GM21423 (cell line): Measurements from ENCODE around the gene HGF.

Experiments
- ATAC-seq: cut with Tn5 transposase; IDR thresholded peaks from one replicate; pipeline ENCODE4 v1.9.1; 2021; ENCODE audit warnings: mild to moderate bottlenecking, moderate library complexity; ENCODE audit not compliant: unreplicated experiment

Gene HGF

GRCh38 chr7:81776948-81777630 is 7.2 kb upstream of the HGF start:
- ATAC-seq: no peak

GRCh38 chr7:81776161-81776560 is 6.3 kb upstream of the HGF start:
- ATAC-seq: no peak

- no peak for ATAC-seq
These were observed 5.7 kb upstream of the HGF start for GRCh38 chr7:81775560-81775959.

GRCh38 chr7:81774551-81774950 is 4.7 kb upstream of the HGF start:
- no peak for ATAC-seq

DNA sequence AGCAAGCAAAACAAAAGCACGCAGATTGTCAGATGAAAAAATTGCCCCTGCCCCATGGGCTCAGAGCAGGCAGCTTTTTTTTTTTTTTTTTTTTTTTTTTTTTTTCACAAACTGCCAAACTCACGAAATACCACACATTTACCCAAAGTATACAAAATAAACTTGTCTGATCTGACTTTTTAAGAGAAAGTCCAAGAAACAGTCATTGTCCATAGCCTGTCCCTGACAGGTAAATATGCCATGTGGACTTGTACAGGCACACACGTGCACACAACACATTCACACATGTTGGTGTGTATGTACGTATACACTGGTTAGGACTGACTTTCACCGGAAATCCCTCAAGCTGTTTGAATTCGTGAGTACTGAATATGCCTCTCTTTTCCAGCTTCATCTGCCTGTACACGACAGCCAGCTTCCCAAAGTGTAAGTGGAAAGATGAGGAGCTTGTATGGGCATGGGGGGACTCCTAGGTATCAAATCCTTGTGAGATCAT is 929 bp upstream of the HGF start:
- ATAC-seq: no peak

DNA sequence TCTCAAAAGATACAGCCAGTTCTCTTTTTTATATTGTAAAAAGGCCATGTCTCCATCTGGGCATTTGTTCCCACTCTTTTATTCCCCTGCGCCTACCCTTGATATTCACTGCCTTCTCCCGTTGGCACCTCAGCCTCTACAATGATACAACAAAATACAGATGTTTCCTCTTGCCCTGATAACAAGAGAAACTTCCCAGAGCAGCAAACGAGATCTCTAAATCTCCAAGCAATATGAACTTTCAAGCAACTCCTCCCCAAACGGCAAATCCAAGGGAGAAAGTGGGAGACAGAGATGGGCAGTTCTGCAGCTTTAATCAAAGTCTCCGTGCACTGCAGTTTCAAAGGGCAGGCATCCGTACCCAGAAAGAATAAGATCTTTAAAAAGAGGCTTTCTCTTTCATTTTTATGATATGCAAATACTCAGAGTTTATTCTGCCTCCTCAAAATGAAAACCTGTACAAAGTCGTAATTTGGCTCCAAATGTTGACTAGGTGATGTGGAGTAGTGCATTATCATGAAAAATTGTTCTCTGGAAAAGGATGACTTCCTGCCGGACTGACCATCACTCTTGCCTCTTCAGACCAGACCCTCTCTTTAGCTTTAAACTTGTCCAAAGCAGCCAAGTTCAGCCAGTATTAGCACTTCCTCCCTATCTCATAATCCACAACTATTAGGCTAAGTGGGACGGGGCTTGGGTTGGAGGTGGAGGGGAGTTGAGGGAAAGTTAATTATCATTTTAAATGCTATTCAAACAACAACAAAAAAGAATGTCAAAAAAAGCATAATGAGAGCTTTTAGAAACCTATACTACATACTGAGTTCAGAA is 682 bp downstream of the HGF start:
- ATAC-seq: no peak

DNA sequence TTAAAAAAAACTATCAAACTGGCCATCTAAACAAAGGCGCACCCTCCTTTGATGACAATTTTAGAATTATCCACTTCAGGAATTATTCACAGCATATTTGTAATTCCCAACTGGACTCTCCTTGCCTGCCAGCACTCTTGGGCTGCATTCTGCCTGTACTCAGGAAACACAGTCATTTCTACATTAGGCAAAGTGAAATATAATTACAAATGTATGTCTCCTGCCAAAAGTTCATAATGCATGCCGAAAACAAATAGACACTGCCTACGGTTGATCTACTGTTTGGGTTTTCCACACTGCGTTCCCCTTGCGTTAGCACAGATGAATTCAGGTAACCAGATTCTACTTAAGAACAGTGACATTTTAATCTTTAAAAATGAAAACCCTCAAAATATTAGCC is 1.9 kb downstream of the HGF start:
- ATAC-seq: no peak

GRCh38 chr7:81761821-81762220 is 8.0 kb downstream of the HGF start:
- ATAC-seq: no peak

GRCh38 chr7:81761031-81761430 is 8.8 kb downstream of the HGF start:
- ATAC-seq: no peak

GRCh38 chr7:81754918-81755696 is 14.7 kb downstream of the HGF start:
- ATAC-seq: no peak

GRCh38 chr7:81753392-81753791 is 16.5 kb downstream of the HGF start:
- no peak for ATAC-seq

DNA sequence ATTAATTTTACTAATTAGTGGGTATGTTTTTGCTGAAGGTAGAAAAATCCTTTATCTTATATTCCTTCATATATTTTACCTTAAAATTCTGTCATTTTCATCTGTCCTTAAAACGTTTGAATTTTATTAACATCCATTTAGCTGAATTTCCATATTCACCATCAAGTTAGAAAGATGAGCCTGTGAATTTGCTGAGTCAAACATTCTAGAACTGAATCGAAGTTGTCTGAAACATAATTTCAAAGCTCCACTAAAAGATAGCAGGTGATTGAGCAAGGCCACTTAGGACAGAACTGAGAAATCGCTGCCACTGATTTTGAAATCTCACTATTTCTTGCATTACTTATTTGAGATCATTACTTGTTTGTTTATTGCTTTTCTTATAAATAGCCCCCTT is 17.5 kb downstream of the HGF start:
- no peak for ATAC-seq

DNA sequence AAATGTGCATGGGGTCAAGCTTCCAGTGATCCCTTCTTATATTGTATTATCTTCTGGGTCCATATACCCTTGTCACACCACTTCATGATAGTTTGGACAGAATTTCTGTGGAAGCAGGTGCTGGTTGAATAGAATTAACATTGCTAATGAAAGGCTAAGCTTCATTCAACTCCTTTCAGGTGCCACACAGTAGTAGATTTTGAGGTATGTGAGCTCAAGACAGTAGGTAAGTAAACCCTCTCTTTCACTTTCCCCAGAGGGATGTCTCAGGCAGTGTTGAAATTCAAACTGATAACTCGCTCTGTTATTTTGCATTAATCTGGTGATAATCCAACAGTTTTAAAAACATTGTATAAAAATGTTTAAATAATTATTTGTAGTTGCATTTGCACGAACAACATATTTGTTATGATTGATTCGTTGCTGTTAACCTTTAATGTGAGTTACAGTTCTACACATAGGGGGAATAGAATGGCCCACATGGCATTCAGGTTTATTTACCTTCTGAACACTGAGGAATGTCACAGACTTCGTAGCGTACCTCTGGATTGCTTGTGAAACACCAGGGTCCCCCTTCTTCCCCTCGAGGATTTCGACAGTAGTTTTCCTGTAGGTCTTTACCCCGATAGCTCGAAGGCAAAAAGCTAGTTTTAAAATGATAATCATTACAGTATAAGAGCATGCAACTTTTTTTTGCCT is 18.1 kb downstream of the HGF start:
- no peak for ATAC-seq

GRCh38 chr7:81745637-81746036 is 24.2 kb downstream of the HGF start:
- no peak for ATAC-seq

GRCh38 chr7:81744389-81744788 is 25.5 kb downstream of the HGF start:
- ATAC-seq: no peak

DNA sequence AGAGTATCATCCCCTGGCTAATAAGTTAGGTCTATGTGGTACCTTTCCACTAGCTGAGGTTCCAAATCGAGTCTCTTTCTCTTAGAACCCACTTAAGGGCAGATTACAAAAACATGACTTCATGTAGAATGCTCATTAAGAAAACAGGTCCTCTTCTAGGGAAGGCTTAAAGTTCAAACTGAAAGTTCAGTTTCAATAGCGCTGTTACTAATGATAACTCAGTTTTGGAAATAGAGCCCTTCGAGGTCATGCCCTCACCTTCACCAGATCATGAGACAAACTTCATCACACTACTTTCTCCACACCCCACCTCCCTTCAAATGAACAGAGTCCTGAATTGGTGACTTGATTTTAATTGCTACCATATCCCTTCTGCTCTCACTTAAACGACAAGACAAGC is 26.2 kb downstream of the HGF start:
- ATAC-seq: no peak

DNA sequence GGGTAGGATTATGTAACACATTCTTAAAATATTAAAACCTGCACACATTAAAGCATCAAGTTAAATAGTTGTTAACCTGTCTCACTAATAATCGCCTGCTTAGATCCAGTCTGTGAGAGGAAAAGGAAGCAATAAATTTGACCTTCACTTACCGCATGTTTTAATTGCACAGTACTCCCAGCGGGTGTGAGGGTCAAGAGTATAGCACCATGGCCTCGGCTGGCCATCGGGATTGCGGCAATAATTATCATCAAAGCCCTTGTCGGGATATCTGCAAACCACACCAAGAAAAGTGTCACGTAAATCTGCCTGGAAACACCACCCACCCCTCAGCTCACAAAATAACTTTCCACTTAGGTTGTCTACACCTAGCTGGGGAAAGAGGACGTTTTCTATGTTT is 26.6 kb downstream of the HGF start:
- no peak for ATAC-seq

DNA sequence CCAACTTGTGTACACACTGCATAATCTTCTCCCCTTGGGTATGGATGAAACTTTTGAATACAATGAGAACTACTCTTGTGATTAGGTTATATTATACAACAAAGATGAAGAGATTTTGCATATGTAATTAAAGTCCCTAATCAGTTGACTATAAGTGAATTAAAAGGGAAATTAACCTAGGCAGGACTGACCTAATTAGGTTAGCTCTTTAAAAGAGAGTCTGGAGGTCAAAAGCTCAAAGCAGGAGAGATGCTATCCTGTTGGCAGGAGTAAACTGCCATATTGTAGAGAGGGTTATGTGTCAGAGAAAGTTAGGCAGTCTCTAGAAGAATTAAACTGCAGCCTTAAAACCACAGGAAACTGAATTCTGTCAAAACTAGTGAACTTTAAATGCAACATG is 29.4 kb downstream of the HGF start:
- no peak for ATAC-seq

- ATAC-seq: no peak
These were observed 33.8 kb downstream of the HGF start for GRCh38 chr7:81736091-81736490.

DNA sequence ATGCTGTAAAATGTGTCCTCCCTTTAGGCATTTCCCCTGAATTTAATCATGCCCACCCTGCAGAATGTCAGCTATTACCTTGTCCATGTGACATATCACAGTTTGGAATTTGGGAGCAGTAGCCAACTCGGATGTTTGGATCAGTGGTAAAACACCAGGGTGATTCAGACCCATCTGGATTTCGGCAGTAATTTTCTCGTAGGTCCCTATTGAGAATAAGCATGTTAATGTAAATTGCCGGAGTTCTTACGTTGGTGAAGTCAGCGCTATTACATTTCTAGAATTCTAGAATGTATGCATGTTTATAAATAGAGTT is 44.1 kb downstream of the HGF start:
- ATAC-seq: no peak
